HepG2 (cell line): ENCODE results near the gene MRPL38. TPM values are rescaled to one million over a fixed set of nuclear protein-coding genes. Genes with fewer than 3 reads are reported as not detected.

Source experiments
- AHR ChIP-seq: IDR thresholded peaks from 2 replicates; pipeline ENCODE4 v1.6.1; 2018; ENCODE audit warnings: missing genetic modification reagents, missing compliant biosample characterization
- ARNT ChIP-seq: fragments of 450-650 bp; IDR thresholded peaks from 2 replicates; pipeline ENCODE4 v1.6.1; 2017
- CC2D1A ChIP-seq: sonication (generic); formaldehyde crosslinking; IDR thresholded peaks from 2 replicates; pipeline ENCODE4 v1.8.1; 2023; ENCODE audit warnings: mild to moderate bottlenecking, missing genetic modification reagents
- CHD4 ChIP-seq: fragments of 200-600 bp; sonication (generic); IDR thresholded peaks from 2 replicates; pipeline ENCODE4 v1.7.0; 2017; ENCODE audit warnings: mild to moderate bottlenecking, low read length, borderline replicate concordance
- FOXA1 ChIP-seq, 2 experiments: fragments of 450-650 bp in 1 of 2; sonication (generic) in 1 of 2; formaldehyde crosslinking in 1 of 2; IDR thresholded peaks; 2 replicates each; pipeline versions ENCODE4 v1.4.0 to v1.6.1; 2016 to 2020; ENCODE audit warnings: missing genetic modification reagents in 1 of 2
- HDAC6 ChIP-seq: fragments of 200-600 bp; sonication (generic); IDR thresholded peaks from 2 replicates; pipeline ENCODE4 v1.7.0; 2017; ENCODE audit warnings: mild to moderate bottlenecking, antibody characterized with exemption, low read length, low read depth
- HIVEP1 ChIP-seq: sonication (generic); formaldehyde crosslinking; IDR thresholded peaks from 2 replicates; pipeline ENCODE4 v1.4.0; 2020; ENCODE audit warnings: mild to moderate bottlenecking, missing genetic modification reagents
- HMGA1 ChIP-seq: sonication (generic); formaldehyde crosslinking; conservative IDR thresholded peaks from 2 replicates; pipeline ENCODE4 v1.4.0; 2020; ENCODE audit warnings: missing genetic modification reagents
- HOXA9 ChIP-seq: sonication (generic); formaldehyde crosslinking; IDR thresholded peaks from 2 replicates; pipeline ENCODE4 v1.8.1; 2022; ENCODE audit warnings: missing genetic modification reagents, mild to moderate bottlenecking, moderate library complexity, borderline replicate concordance
- KDM5A ChIP-seq: fragments of 200-600 bp; sonication (generic); IDR thresholded peaks from 2 replicates; pipeline ENCODE4 v1.7.0; 2018; ENCODE audit warnings: antibody characterized with exemption, mild to moderate bottlenecking, low read length, borderline replicate concordance
- KMT2A ChIP-seq: sonication (generic); formaldehyde crosslinking; IDR thresholded peaks from 2 replicates; pipeline ENCODE4 v1.4.0; 2020; ENCODE audit warnings: missing genetic modification reagents
- ZFY ChIP-seq: sonication (generic); formaldehyde crosslinking; IDR thresholded peaks from 2 replicates; pipeline ENCODE4 v1.4.0; 2020; ENCODE audit warnings: missing genetic modification reagents
- ZMAT3 ChIP-seq: sonication (generic); formaldehyde crosslinking; conservative IDR thresholded peaks from 2 replicates; pipeline ENCODE4 v1.7.0; 2021; ENCODE audit warnings: missing genetic modification reagents
- ZNF180 ChIP-seq: sonication (generic); formaldehyde crosslinking; IDR thresholded peaks from 2 replicates; pipeline ENCODE4 v1.4.0; 2020; ENCODE audit warnings: low read depth, missing genetic modification reagents, borderline replicate concordance
- ZNF256 ChIP-seq: sonication (generic); formaldehyde crosslinking; conservative IDR thresholded peaks from 2 replicates; pipeline ENCODE4 v1.4.0; 2020; ENCODE audit warnings: missing genetic modification reagents
- ZNF333 ChIP-seq: sonication (generic); formaldehyde crosslinking; IDR thresholded peaks from 2 replicates; pipeline ENCODE4 v1.4.0; 2020; ENCODE audit warnings: mild to moderate bottlenecking, missing genetic modification reagents, borderline replicate concordance
- ZNF761 ChIP-seq: sonication (generic); formaldehyde crosslinking; conservative IDR thresholded peaks from 2 replicates; pipeline ENCODE4 v1.4.0; 2020; ENCODE audit warnings: mild to moderate bottlenecking, missing genetic modification reagents
- ZNF883 ChIP-seq: sonication (generic); formaldehyde crosslinking; IDR thresholded peaks from 2 replicates; pipeline ENCODE4 v1.5.1; 2020; ENCODE audit warnings: mild to moderate bottlenecking, missing genetic modification reagents; ENCODE audit errors: not compliant biosample characterization
- polyA plus RNA-seq, 8 experiments: library from polyadenylated mRNA; depleted of rRNA in 3 of 8; stranded (reverse) in 7 of 8; unstranded in 1 of 8; fragments of >200 nt; fragmentation: Illumina TruSeq in 4 of 8; extraction: Trizol in 4 of 8; gene quantifications; 2 replicates each; pipeline versions ENCODE4 v1.2.1 to v1.2.3, GENCODE V29; 2011 to 2016; ENCODE audit warnings: low read depth in 4 of 8, missing spikeins in 1 of 8, mixed read lengths in 1 of 8; ENCODE audit not compliant: insufficient read depth in 1 of 8
- total RNA-seq, 5 experiments: library from RNA; depleted of rRNA; stranded (reverse); fragments of >200 nt; fragmentation: Illumina TruSeq; extraction: Trizol; gene quantifications; 2 replicates each; pipeline ENCODE4 v1.2.3, GENCODE V29; 2016; ENCODE audit warnings: low read depth in 1 of 5
- TF ChIP-seq, protein P1 (sequence below): sonication (generic); formaldehyde crosslinking; IDR thresholded peaks from 2 replicates; pipeline ENCODE4 v1.4.0; 2020; ENCODE audit warnings: low read depth, mild to moderate bottlenecking, missing genetic modification reagents
- TF ChIP-seq, protein P2 (sequence below): sonication (generic); formaldehyde crosslinking; IDR thresholded peaks from 2 replicates; pipeline ENCODE4 v1.5.0; 2020; ENCODE audit warnings: mild to moderate bottlenecking, low read depth, missing genetic modification reagents, borderline replicate concordance
- TF ChIP-seq, protein P3 (sequence below): IDR thresholded peaks from 2 replicates; pipeline ENCODE4 v1.6.1; 2016; ENCODE audit warnings: missing genetic modification reagents, missing compliant biosample characterization
- TF ChIP-seq, protein P4 (sequence below), 2 experiments: fragments of 450-650 bp in 1 of 2; sonication (generic) in 1 of 2; formaldehyde crosslinking; IDR thresholded peaks; 2 replicates each; pipeline versions ENCODE4 v1.5.0 to v1.8.0; 2020 to 2022; ENCODE audit warnings: mild to moderate bottlenecking in 1 of 2, missing genetic modification reagents in 1 of 2
- TF ChIP-seq, protein P5 (sequence below): sonication (generic); formaldehyde crosslinking; IDR thresholded peaks from 2 replicates; pipeline ENCODE4 v1.5.0; 2020; ENCODE audit warnings: missing genetic modification reagents, mild to moderate bottlenecking, borderline replicate concordance
- TF ChIP-seq, protein P6 (sequence below): sonication (generic); formaldehyde crosslinking; IDR thresholded peaks from 2 replicates; pipeline ENCODE4 v1.8.1; 2023; ENCODE audit warnings: mild to moderate bottlenecking, inconsistent platforms, moderate library complexity, missing genetic modification reagents, borderline replicate concordance

MRPL38 gene
- total and polyA plus RNA-seq, 2 of the 13 experiments (the other 11 are each of a cell fraction or from before 2014, with no cell fraction given): 83.7 to 125 TPM

DNA sequence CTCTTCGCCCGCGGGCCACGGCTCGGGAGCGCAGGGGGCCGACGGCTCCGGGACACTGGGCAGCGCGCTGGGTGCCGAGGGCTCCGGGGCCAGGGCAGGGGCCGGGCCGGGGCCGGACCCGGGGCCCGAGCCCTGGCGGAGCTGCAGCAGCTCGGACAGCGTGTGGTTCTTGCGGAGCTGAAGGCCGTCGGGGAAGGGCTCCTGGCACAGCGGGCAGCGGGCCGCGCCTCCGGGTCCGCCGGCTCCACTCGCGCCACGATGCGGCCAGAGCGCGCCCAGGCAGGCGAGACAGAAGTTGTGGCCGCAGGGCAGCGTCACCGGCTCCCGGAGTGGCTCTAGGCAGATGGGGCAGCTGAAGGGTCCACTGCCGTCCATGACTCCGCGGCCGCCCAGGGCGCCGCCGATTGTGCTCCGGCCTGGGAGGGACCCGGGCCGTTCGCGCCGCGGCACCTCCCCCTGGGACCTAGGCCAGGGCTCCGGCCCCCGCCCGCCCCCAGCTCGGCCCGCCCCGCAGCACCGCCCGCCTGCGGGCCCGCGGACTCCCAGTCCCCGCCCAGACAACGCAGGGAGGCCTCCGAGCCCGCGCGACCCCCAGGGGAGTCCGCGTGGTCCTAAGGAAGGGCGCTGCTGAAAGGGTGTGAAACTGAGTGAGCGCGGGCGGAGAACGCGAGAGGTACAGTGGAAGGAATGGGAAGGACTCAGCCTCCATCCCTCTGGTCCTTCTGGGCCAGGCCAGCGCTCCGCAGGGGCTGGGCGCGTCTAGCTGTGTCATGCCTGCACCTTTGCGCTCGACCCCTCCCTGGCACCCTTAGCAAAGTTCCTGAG lies 26.3 kb downstream of the MRPL38 start, which contains the start of gene TRIM47 (continued):
- peak; percentile 43; the same call in 1 of the 2 replicates for TF ChIP-seq ZNF761 (CRISPR knock-in tag)
- TF ChIP-seq, protein P1, sequence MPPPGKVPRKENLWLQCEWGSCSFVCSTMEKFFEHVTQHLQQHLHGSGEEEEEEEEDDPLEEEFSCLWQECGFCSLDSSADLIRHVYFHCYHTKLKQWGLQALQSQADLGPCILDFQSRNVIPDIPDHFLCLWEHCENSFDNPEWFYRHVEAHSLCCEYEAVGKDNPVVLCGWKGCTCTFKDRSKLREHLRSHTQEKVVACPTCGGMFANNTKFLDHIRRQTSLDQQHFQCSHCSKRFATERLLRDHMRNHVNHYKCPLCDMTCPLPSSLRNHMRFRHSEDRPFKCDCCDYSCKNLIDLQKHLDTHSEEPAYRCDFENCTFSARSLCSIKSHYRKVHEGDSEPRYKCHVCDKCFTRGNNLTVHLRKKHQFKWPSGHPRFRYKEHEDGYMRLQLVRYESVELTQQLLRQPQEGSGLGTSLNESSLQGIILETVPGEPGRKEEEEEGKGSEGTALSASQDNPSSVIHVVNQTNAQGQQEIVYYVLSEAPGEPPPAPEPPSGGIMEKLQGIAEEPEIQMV (CRISPR knock-in tag): peak; percentile 84
- TF ChIP-seq, protein P2, sequence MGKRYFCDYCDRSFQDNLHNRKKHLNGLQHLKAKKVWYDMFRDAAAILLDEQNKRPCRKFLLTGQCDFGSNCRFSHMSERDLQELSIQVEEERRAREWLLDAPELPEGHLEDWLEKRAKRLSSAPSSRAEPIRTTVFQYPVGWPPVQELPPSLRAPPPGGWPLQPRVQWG (CRISPR knock-in tag): no peak
- TF ChIP-seq, protein P3, sequence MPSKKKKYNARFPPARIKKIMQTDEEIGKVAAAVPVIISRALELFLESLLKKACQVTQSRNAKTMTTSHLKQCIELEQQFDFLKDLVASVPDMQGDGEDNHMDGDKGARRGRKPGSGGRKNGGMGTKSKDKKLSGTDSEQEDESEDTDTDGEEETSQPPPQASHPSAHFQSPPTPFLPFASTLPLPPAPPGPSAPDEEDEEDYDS (CRISPR knock-in tag): 0 out of 2 replicates have a peak, but pooled peaks have one; percentile 30
- TF ChIP-seq CC2D1A: no peak
- TF ChIP-seq CHD4: 0 out of 2 replicates have a peak, but pooled peaks have one; percentile 41
- no peak for TF ChIP-seq KDM5A
- no peak for TF ChIP-seq HDAC6
- TF ChIP-seq, protein P4, sequence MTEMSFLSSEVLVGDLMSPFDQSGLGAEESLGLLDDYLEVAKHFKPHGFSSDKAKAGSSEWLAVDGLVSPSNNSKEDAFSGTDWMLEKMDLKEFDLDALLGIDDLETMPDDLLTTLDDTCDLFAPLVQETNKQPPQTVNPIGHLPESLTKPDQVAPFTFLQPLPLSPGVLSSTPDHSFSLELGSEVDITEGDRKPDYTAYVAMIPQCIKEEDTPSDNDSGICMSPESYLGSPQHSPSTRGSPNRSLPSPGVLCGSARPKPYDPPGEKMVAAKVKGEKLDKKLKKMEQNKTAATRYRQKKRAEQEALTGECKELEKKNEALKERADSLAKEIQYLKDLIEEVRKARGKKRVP (CRISPR knock-in tag; IDR thresholded peaks at IDR 0.05): no peak
- no peak for TF ChIP-seq ARNT
- peak; percentile 92 for TF ChIP-seq AHR
- TF ChIP-seq ZNF180 (CRISPR knock-in tag): no peak
- TF ChIP-seq HMGA1: no peak
- no peak for TF ChIP-seq FOXA1 (IDR thresholded peaks at IDR 0.05)
- no peak for TF ChIP-seq FOXA1 (CRISPR knock-in tag; IDR thresholded peaks at IDR 0.05)
- peak; percentile 74 for TF ChIP-seq KMT2A (CRISPR knock-in tag)
- 0 out of 2 replicates have a peak, but pooled peaks have one; percentile 69 for TF ChIP-seq ZNF333 (CRISPR knock-in tag)
- TF ChIP-seq ZNF883: no peak
- TF ChIP-seq ZFY: peak; percentile 80
- TF ChIP-seq ZMAT3 (CRISPR knock-in tag): 0 out of 2 replicates have a peak, but pooled peaks have one; percentile 72
- 0 out of 2 replicates have a peak, but pooled peaks have one; percentile 64 for TF ChIP-seq ZNF256
- TF ChIP-seq HOXA9 (CRISPR knock-in tag): 0 out of 2 replicates have a peak, but pooled peaks have one; percentile 17
- TF ChIP-seq, protein P5, sequence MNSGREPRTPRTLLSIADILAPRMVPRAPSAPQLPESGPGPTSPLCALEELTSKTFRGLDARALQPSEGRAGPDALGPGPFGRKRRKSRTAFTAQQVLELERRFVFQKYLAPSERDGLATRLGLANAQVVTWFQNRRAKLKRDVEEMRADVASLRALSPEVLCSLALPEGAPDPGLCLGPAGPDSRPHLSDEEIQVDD (CRISPR knock-in tag): 0 out of 2 replicates have a peak, but pooled peaks have one; percentile 32
- no peak for TF ChIP-seq HIVEP1 (CRISPR knock-in tag)
- TF ChIP-seq, protein P6, sequence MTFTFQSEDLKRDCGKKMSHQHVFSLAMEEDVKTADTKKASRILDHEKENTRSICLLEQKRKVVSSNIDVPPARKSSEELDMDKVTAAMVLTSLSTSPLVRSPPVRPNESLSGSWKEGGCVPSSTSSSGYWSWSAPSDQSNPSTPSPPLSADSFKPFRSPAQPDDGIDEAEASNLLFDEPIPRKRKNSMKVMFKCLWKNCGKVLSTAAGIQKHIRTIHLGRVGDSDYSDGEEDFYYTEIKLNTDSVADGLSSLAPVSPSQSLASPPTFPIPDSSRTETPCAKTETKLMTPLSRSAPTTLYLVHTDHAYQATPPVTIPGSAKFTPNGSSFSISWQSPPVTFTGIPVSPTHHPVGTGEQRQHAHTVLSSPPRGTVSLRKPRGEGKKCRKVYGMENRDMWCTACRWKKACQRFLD (CRISPR knock-in tag): peak; percentile 58; the same call in 1 of the 2 replicates
